OCI-LY1 (cell line): ENCODE data around the gene NKX3-2.

Source experiments
- EZH2 ChIP-seq: fragments of 200-600 bp; sonication (generic), shearing (Covaris generic); IDR thresholded peaks from 2 replicates; pipeline ENCODE4 v1.8.0; 2017; ENCODE audit warnings: borderline replicate concordance, mixed run types, mild to moderate bottlenecking, antibody characterized with exemption, low read length, moderate library complexity, mixed read lengths
- TF ChIP-seq, protein P1 (sequence below): fragments of 200-600 bp; sonication (generic), shearing (Covaris generic); IDR thresholded peaks from 2 replicates; pipeline ENCODE4 v1.5.1; 2017; ENCODE audit warnings: mild to moderate bottlenecking, antibody characterized with exemption, low read length, moderate library complexity, mixed read lengths

DNA sequence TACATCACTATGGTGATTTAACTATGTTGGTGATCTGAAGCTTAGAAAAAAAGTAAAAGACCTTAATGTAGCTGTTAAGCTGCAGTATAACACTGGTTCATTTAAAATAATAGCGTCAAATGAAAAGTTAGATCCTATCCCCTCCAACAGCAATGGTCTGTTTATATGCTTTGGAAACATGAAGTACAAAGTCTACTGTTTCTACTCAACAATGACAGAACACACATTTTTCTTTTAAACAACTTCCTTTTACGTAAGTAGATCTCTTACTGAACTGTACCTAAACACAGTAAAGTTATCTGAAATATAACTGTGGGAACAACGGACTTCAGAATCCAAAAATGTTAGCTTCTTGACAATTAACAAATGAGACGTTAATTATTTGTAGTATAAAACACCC lies 47.9 kb upstream of the NKX3-2 start:
- TF ChIP-seq, protein P1, sequence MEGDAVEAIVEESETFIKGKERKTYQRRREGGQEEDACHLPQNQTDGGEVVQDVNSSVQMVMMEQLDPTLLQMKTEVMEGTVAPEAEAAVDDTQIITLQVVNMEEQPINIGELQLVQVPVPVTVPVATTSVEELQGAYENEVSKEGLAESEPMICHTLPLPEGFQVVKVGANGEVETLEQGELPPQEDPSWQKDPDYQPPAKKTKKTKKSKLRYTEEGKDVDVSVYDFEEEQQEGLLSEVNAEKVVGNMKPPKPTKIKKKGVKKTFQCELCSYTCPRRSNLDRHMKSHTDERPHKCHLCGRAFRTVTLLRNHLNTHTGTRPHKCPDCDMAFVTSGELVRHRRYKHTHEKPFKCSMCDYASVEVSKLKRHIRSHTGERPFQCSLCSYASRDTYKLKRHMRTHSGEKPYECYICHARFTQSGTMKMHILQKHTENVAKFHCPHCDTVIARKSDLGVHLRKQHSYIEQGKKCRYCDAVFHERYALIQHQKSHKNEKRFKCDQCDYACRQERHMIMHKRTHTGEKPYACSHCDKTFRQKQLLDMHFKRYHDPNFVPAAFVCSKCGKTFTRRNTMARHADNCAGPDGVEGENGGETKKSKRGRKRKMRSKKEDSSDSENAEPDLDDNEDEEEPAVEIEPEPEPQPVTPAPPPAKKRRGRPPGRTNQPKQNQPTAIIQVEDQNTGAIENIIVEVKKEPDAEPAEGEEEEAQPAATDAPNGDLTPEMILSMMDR, result no peak
- TF ChIP-seq EZH2, result no peak
